SU-DHL-6 (cell line): ENCODE results near the gene OBP2A.

ENCODE experiments used
- H2AFZ ChIP-seq: fragments of 200-600 bp; sonication (generic); 2 replicates; pipeline ENCODE4 v1.6.1; 2014; ENCODE audit warnings: low read depth, mild to moderate bottlenecking, moderate library complexity, mixed read lengths, antibody characterized with exemption, low read length; ENCODE audit not compliant: severe bottlenecking
- H3F3A ChIP-seq: fragments of 200-600 bp; shearing (Covaris generic); 2 replicates; pipeline ENCODE4 v1.6.0; 2016; ENCODE audit warnings: antibody characterized with exemption, mild to moderate bottlenecking; ENCODE audit not compliant: insufficient read depth
- H3K27ac ChIP-seq: fragments of 200-600 bp; sonication (generic); 2 replicates; pipeline ENCODE4 v1.5.1; 2016; ENCODE audit warnings: low read depth, mild to moderate bottlenecking, low read length, moderate library complexity, mixed read lengths
- H3K27me3 ChIP-seq: fragments of 200-600 bp; sonication (generic), shearing (Covaris generic); 2 replicates; pipeline ENCODE4 v1.6.0; 2014; ENCODE audit warnings: mild to moderate bottlenecking, low read length
- H3K36me3 ChIP-seq: fragments of 200-600 bp; sonication (generic); 2 replicates; pipeline ENCODE4 v1.6.1; 2014; ENCODE audit warnings: mild to moderate bottlenecking, low read length, mixed read lengths
- H3K4me2 ChIP-seq: fragments of 300-600, 200-600 bp; shearing (Covaris generic), sonication (generic); 2 replicates; pipeline ENCODE4 v1.6.0; 2014; ENCODE audit warnings: low read length, low read depth, mild to moderate bottlenecking; ENCODE audit not compliant: poor library complexity, severe bottlenecking
- H3K4me3 ChIP-seq: fragments of 200-600 bp; sonication (generic); 2 replicates; pipeline ENCODE4 v1.5.1; 2014; ENCODE audit warnings: antibody characterized with exemption, low read length, mild to moderate bottlenecking, mixed read lengths; ENCODE audit not compliant: insufficient read depth, poor library complexity, severe bottlenecking
- H3K79me2 ChIP-seq: fragments of 200-600 bp; sonication (generic); 2 replicates; pipeline ENCODE4 v1.6.1; 2014; ENCODE audit warnings: mild to moderate bottlenecking, low read length, moderate library complexity; ENCODE audit not compliant: insufficient read depth
- H3K9ac ChIP-seq: fragments of 200-600 bp; sonication (generic); 2 replicates; pipeline ENCODE4 v1.7.0; 2014; ENCODE audit warnings: mild to moderate bottlenecking, low read length
- H3K9me2 ChIP-seq: fragments of 200-600 bp; sonication (generic); replicated peaks from 2 replicates; pipeline ENCODE4 v1.6.1; 2014; ENCODE audit warnings: low read length; ENCODE audit not compliant: insufficient read depth
- H3K9me3 ChIP-seq: fragments of 200-600 bp; sonication (generic); 2 replicates; pipeline ENCODE4 v1.6.1; 2014; ENCODE audit warnings: low read length, mixed read lengths; ENCODE audit not compliant: insufficient read depth
- H4K20me1 ChIP-seq: fragments of 200-600 bp; sonication (generic); 2 replicates; pipeline ENCODE4 v1.6.1; 2014; ENCODE audit warnings: low read depth, mild to moderate bottlenecking, antibody characterized with exemption, low read length, moderate library complexity, mixed read lengths
- CTCF ChIP-seq: fragments of 200-600 bp; sonication (generic); IDR thresholded peaks from one replicate; pipeline ENCODE4 v1.5.1; 2017; ENCODE audit warnings: antibody characterized with exemption, mild to moderate bottlenecking, low read length, moderate library complexity; ENCODE audit not compliant: insufficient read depth, poor library complexity, severe bottlenecking
- EZH2phosphoT487 ChIP-seq: fragments of 200-600 bp; sonication (generic), shearing (Covaris generic); conservative IDR thresholded peaks from 2 replicates; pipeline ENCODE4 v1.6.1; 2018; ENCODE audit warnings: mild to moderate bottlenecking, antibody characterized with exemption, low read length, moderate library complexity, mixed read lengths

Gene OBP2A

GRCh38 chr9:135500071-135500524 lies 45.8 kb upstream of the OBP2A start:
- Histone ChIP-seq H3K9me2 (no peaks in the 10 kb centered on the region), H3F3A (no peaks in the 10 kb centered on the region), H3K9me3 (no peaks in the 10 kb centered on the region), H2AFZ (peak overlapping the region; percentile 85), H3K4me2 (peak overlapping the region; percentile 66), H3K79me2 (peaks cover 20% of the 10 kb centered on the region), H3K36me3 (no peaks in the 10 kb centered on the region), H3K4me3 (peak overlapping the region; percentile 99), H3K9ac (peak overlapping the region; percentile 99), H3K27me3 (no peaks in the 10 kb centered on the region), H4K20me1 (no peaks in the 10 kb centered on the region; the same call in 1 of the 2 replicates), H3K27ac (no peak overlapping the region)
- TF ChIP-seq EZH2phosphoT487 (no peak), CTCF (no peak)

- H2AFZ ChIP-seq = peak within 1 kb of the TSS; percentile 85
- TF ChIP-seq CTCF = peak; percentile 74
- TF ChIP-seq EZH2phosphoT487 = no peak
- no peaks in the 10 kb centered on the region for H3K27me3 ChIP-seq
- H3K27ac ChIP-seq = peak within 1 kb of the TSS; percentile 34; the same call in 1 of the 2 replicates
- H3K9ac ChIP-seq = peak within 1 kb of the TSS; percentile 99
- no peaks in the 10 kb centered on the region for H3K36me3 ChIP-seq
- H3K4me2 ChIP-seq = peak within 1 kb of the TSS; percentile 66
- no peaks in the 10 kb centered on the region for H3F3A ChIP-seq
- H3K4me3 ChIP-seq = peak within 1 kb of the TSS; percentile 99
- H3K9me3 ChIP-seq = no peaks in the 10 kb centered on the region
- no peaks in the 10 kb centered on the region; the same call in 1 of the 2 replicates for H4K20me1 ChIP-seq
- H3K79me2 ChIP-seq = peaks cover 20% of the 10 kb centered on the region
- no peaks in the 10 kb centered on the region for H3K9me2 ChIP-seq
Observed at GRCh38 chr9:135500525-135501260, 45.2 kb upstream of the OBP2A start, which contains the start of gene MRPS2. Gene MRPS2, plus strand, starts transcription at chr9:135500682. Its CDS starts 29 bp downstream, at chr9:135500711.

- H4K20me1 ChIP-seq = no peaks in the 10 kb centered on the region; the same call in 1 of the 2 replicates
Observed at GRCh38 chr9:135501261-135502167, 44.4 kb upstream of the OBP2A start.

More at GRCh38 chr9:135501261-135502167, 44.4 kb upstream of the OBP2A start:
- H3K27ac ChIP-seq = no peak overlapping the region
- no peaks in the 10 kb centered on the region for H3F3A ChIP-seq
- peaks cover 20% of the 10 kb centered on the region for H3K79me2 ChIP-seq
- H3K4me3 ChIP-seq = peak overlapping the region; percentile 99
- no peaks in the 10 kb centered on the region for H3K9me2 ChIP-seq
- no peaks in the 10 kb centered on the region for H3K36me3 ChIP-seq
- H3K27me3 ChIP-seq = no peaks in the 10 kb centered on the region
- H3K9me3 ChIP-seq = no peaks in the 10 kb centered on the region
- no peak overlapping the region for H2AFZ ChIP-seq
- peak overlapping the region; percentile 99 for H3K9ac ChIP-seq
- TF ChIP-seq CTCF (no peak), EZH2phosphoT487 (no peak)
- H3K4me2 ChIP-seq = peak overlapping the region; percentile 66
